ENCODE measurements around the gene SORBS2.

DNA sequence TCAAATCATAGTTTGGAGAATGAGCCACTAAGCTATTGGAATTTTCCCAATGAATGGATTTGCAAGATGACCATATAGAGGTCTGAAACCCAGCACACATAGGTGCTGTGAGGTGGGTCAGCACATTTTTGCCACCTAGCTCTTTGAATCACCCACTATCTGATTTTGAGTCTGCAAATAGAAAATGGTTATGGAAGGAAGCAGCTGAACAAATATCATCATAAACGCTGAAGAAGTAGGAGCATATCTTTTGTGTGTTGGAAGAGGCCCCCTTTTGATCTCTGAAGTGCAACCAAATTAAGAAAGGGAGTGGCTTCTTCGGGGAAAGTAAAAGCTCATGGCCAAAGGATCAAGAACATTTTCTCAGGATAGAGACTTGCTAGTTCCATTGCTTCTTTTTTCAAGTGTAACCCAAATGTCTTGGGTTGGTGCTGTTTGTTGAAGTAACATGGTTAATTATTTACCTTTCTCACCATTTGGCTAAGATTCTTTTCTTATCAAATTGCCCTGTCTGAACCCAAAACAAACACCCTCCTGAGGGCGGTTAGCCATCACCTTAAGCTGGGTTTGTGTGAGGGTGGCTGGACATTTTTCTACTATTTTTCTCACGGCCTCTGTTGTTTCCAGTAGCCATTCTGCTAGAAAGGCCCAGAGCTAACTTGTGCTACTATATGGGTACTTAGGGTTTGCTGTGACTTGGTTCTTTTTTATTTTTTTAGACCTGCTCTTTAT lies 18.4 kb upstream of the SORBS2 start:
- TF ChIP-seq POLR2A (IDR thresholded peaks at IDR 0.05; ENCODE audit: low read length): no peak
- TF ChIP-seq GATA1 (IDR thresholded peaks at IDR 0.05; ENCODE audit: low read depth, low read length): no peak

Data from erythroblast (primary cell).